Keratinocyte (primary cell): ENCODE measurements around the gene OVOL3. TPM values are rescaled to one million over a fixed set of nuclear protein-coding genes. Genes with fewer than 3 reads are reported as not detected.

ENCODE experiments used
- DNase-seq: peaks from one replicate; pipeline ENCODE4 v3.0.0-alpha.2; 2011; ENCODE audit warnings: low read depth, missing footprints, low spot score
- FAIRE-seq: peaks from 2 replicates; lab custom pipeline; 2011; peaks lifted over from hg19 to GRCh38; lab: Jason Lieb, UNC
- H2AFZ ChIP-seq: 2 replicates; pipeline ENCODE4 v1.6.0; 2012; ENCODE audit warnings: low read length, control low read depth, inconsistent platforms; ENCODE audit not compliant: control insufficient read depth
- H3K27ac ChIP-seq: 2 replicates; pipeline ENCODE4 v1.5.1; 2011; ENCODE audit warnings: low read length; ENCODE audit not compliant: control insufficient read depth, insufficient read depth
- H3K27me3 ChIP-seq: 3 replicates; pipeline ENCODE4 v1.6.0; 2011; ENCODE audit warnings: low read length; ENCODE audit not compliant: control insufficient read depth, insufficient read depth; ENCODE audit errors: extremely low read depth
- H3K36me3 ChIP-seq, 2 experiments: 2 replicates in 1 of 2; 3 replicates in 1 of 2; pipeline ENCODE4 v1.5.1; 2011; ENCODE audit warnings: low read length in 2 of 2, mild to moderate bottlenecking in 1 of 2; ENCODE audit not compliant: control insufficient read depth in 2 of 2, insufficient read depth in 2 of 2; ENCODE audit errors: extremely low read depth in 1 of 2
- H3K4me1 ChIP-seq: 3 replicates; pipeline ENCODE4 v1.5.1; 2011; ENCODE audit warnings: low read length; ENCODE audit not compliant: control insufficient read depth, insufficient read depth; ENCODE audit errors: extremely low read depth
- H3K4me2 ChIP-seq: 3 replicates; pipeline ENCODE4 v1.6.0; 2011; ENCODE audit warnings: low read depth, low read length; ENCODE audit not compliant: control insufficient read depth, insufficient read depth; ENCODE audit errors: extremely low read depth
- H3K4me3 ChIP-seq, 3 experiments: fragments of 200-600 bp in 1 of 3; sonication (generic) in 1 of 3; 2 replicates in 2 of 3; 3 replicates in 1 of 3; pipeline ENCODE4 v1.5.1; 2011 to 2016; ENCODE audit warnings: low read length in 3 of 3, mild to moderate bottlenecking in 3 of 3, control low read depth in 2 of 3, inconsistent platforms in 1 of 3, low read depth in 1 of 3, mixed read lengths in 1 of 3, mixed run types in 1 of 3, moderate library complexity in 1 of 3; ENCODE audit not compliant: control insufficient read depth in 2 of 3, insufficient read depth in 2 of 3; ENCODE audit errors: extremely low read depth in 1 of 3
- H3K79me2 ChIP-seq: 2 replicates; pipeline ENCODE4 v1.6.0; 2012; ENCODE audit warnings: low read length; ENCODE audit not compliant: control insufficient read depth, insufficient read depth
- H3K9ac ChIP-seq: 3 replicates; pipeline ENCODE4 v1.6.0; 2011; ENCODE audit warnings: low read length; ENCODE audit not compliant: control insufficient read depth, insufficient read depth; ENCODE audit errors: extremely low read depth
- H3K9me1 ChIP-seq: 3 replicates; pipeline ENCODE4 v1.6.0; 2011; ENCODE audit warnings: low read length; ENCODE audit not compliant: control insufficient read depth, insufficient read depth; ENCODE audit errors: extremely low read depth
- H3K9me3 ChIP-seq: 2 replicates; pipeline ENCODE4 v1.5.1; 2012; ENCODE audit warnings: low read depth, low read length; ENCODE audit not compliant: control insufficient read depth
- H4K20me1 ChIP-seq: 3 replicates; pipeline ENCODE4 v1.6.0; 2011; ENCODE audit warnings: low read length; ENCODE audit not compliant: control insufficient read depth, insufficient read depth; ENCODE audit errors: extremely low read depth
- EZH2 ChIP-seq: IDR thresholded peaks from one replicate; pipeline ENCODE4 v1.6.1; 2012; ENCODE audit warnings: inconsistent platforms, mild to moderate bottlenecking, low read length, moderate library complexity
- dilution Hi-C: fragments of 300-500 bp; cut with MboI; formaldehyde crosslinking; loops from one replicate; pipeline ENCODE4 v1.7.0; 2020; ENCODE audit warnings: low sequenced_read_pairs; ENCODE audit not compliant: extremely low pct_ligation_motif_present
- polyA plus RNA-seq, 5 experiments: library from polyadenylated mRNA; depleted of rRNA in 3 of 5; stranded (reverse) in 3 of 5; stranded (forward) in 1 of 5; unstranded in 1 of 5; fragments of >200 nt; gene quantifications; 1 replicate in 1 of 5; 2 replicates in 3 of 5; 3 replicates in 1 of 5; pipeline versions ENCODE4 v1.2.1 to v1.2.3, GENCODE V29; 2011 to 2012; ENCODE audit warnings: missing spikeins in 2 of 5, low read depth in 1 of 5, low replicate concordance in 1 of 5
- TF ChIP-seq, protein P1 (sequence below), 3 experiments: IDR thresholded peaks in 1 of 3; conservative IDR thresholded peaks in 1 of 3; optimal IDR thresholded peaks in 1 of 3; 2 replicates in 2 of 3; 3 replicates in 1 of 3; pipeline versions ENCODE3 to v1.5.1; 2011; ENCODE audit warnings: low read length in 3 of 3, mild to moderate bottlenecking in 3 of 3, moderate library complexity in 2 of 3, control low read depth in 1 of 3, inconsistent platforms in 1 of 3; ENCODE audit not compliant: insufficient read depth in 2 of 3; ENCODE audit errors: extremely low read depth in 1 of 3

The OVOL3 gene
- polyA plus RNA-seq, 1 donor (not counting 4 experiments of a cell fraction or from before 2014, with no cell fraction given), result not detected

- peak; percentile 71 for FAIRE-seq
- Histone ChIP-seq H3K9me3 (no peaks in the 10 kb centered on the region), H3K4me2 (peak overlapping the region; percentile 89), H3K36me3 (peaks cover 23 to 33% of the 10 kb centered on the region in 2 experiments), H2AFZ (no peak overlapping the region), H3K27me3 (no peaks in the 10 kb centered on the region), H3K9me1 (peaks cover 2% of the 10 kb centered on the region), H3K79me2 (peaks cover 22% of the 10 kb centered on the region), H3K27ac (peak overlapping the region; percentile 98), H3K9ac (peak overlapping the region; percentile 97), H4K20me1 (peaks cover 8% of the 10 kb centered on the region), H3K4me3 (peak overlapping the region; percentile 73 to 100 (median 89)), H3K4me1 (peaks cover 23% of the 10 kb centered on the region)
- no peak for TF ChIP-seq EZH2
- TF ChIP-seq, protein P1, sequence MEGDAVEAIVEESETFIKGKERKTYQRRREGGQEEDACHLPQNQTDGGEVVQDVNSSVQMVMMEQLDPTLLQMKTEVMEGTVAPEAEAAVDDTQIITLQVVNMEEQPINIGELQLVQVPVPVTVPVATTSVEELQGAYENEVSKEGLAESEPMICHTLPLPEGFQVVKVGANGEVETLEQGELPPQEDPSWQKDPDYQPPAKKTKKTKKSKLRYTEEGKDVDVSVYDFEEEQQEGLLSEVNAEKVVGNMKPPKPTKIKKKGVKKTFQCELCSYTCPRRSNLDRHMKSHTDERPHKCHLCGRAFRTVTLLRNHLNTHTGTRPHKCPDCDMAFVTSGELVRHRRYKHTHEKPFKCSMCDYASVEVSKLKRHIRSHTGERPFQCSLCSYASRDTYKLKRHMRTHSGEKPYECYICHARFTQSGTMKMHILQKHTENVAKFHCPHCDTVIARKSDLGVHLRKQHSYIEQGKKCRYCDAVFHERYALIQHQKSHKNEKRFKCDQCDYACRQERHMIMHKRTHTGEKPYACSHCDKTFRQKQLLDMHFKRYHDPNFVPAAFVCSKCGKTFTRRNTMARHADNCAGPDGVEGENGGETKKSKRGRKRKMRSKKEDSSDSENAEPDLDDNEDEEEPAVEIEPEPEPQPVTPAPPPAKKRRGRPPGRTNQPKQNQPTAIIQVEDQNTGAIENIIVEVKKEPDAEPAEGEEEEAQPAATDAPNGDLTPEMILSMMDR (optimal IDR thresholded peaks at IDR 0.05 in 1 of 3, IDR thresholded peaks at IDR 0.05 in 1 of 3, conservative IDR thresholded peaks at IDR 0.05 in 1 of 3; ENCODE audit: extremely low read depth in 1 of 3, insufficient read depth in 2 of 3, low read length in 3 of 3), result no peak
- dilution Hi-C loops, result no loop called here
- peak; percentile 87 for DNase-seq
Measured at GRCh38 chr19:36141039-36141927, 30.3 kb downstream of the OVOL3 start.

DNA sequence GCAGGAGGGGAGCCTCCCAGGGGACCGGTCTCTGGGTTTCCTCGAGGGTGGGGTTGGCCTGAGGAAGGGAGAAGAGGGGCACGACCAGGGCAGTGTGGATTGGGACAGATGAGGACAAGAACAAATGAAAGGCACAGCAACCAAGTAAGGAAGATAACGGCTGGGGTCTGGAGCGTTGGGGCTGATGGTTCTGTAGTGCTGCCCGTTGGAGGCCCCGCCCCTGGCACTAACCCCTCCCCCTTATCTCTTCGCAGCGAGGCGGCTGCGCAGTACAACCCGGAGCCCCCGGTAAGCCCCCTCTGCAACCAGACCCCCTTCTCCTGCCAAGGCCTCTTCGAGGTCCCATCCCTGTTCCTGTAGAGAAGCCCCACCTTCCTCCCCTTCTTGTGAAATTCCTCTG lies 31.1 kb downstream of the OVOL3 start:
- dilution Hi-C loops, result no loop called here
- no peak for FAIRE-seq
- no peak overlapping the region for H2AFZ ChIP-seq
- TF ChIP-seq EZH2, result no peak
- TF ChIP-seq, protein P1 (optimal IDR thresholded peaks at IDR 0.05 in 1 of 3, IDR thresholded peaks at IDR 0.05 in 1 of 3, conservative IDR thresholded peaks at IDR 0.05 in 1 of 3; ENCODE audit: extremely low read depth in 1 of 3, insufficient read depth in 2 of 3, low read length in 3 of 3), result no peak
- H3K4me2 ChIP-seq, result peak overlapping the region; percentile 89
- no peak overlapping the region for H3K9ac ChIP-seq
- peaks cover 15% of the 10 kb centered on the region for H3K4me1 ChIP-seq
- H3K27ac ChIP-seq, result no peak overlapping the region
- H3K79me2 ChIP-seq, result peaks cover 22% of the 10 kb centered on the region
- H4K20me1 ChIP-seq, result peaks cover 8% of the 10 kb centered on the region
- no peaks in the 10 kb centered on the region for H3K9me3 ChIP-seq
- H3K36me3 ChIP-seq, result peaks cover 29 to 37% of the 10 kb centered on the region in 2 experiments
- H3K4me3 ChIP-seq, result no peak overlapping the region
- no peak for DNase-seq
- H3K27me3 ChIP-seq, result no peaks in the 10 kb centered on the region
- peaks cover 2% of the 10 kb centered on the region for H3K9me1 ChIP-seq
